K562 (cell line): Measurements from ENCODE around the gene KIF17. TPM values are rescaled to one million over a fixed set of nuclear protein-coding genes. Genes with fewer than 3 reads are reported as not detected.
A peak's percentile ranks its signal among the peaks of the same experiment; 100 is the strongest.

Source experiments
- AFF4 ChIP-seq: sonication (generic); formaldehyde crosslinking; IDR thresholded peaks from 2 replicates; pipeline ENCODE4 v1.8.0; 2023; ENCODE audit warnings: mild to moderate bottlenecking, missing genetic modification reagents
- CEBPB ChIP-seq: fragments of 450-650 bp; IDR thresholded peaks from 2 replicates; pipeline ENCODE4 v1.6.1; 2016; ENCODE audit warnings: missing genetic modification characterization, missing compliant biosample characterization
- CTCFL ChIP-seq: IDR thresholded peaks from 2 replicates; pipeline ENCODE4 v1.6.1; 2011; ENCODE audit warnings: borderline replicate concordance, low read depth, mild to moderate bottlenecking, moderate library complexity, low read length; ENCODE audit not compliant: insufficient read depth, poor library complexity, severe bottlenecking
- ETV6 ChIP-seq, 3 experiments: fragments of 150-350 bp in 1 of 3; sonication (generic) in 1 of 3; formaldehyde crosslinking in 1 of 3; IDR thresholded peaks; 2 replicates each; pipeline versions ENCODE4 v1.6.1 to v1.8.0; 2014 to 2022; ENCODE audit warnings: borderline replicate concordance in 2 of 3, low read depth in 2 of 3, antibody characterized with exemption in 1 of 3, low read length in 1 of 3, mild to moderate bottlenecking in 1 of 3, missing genetic modification reagents in 1 of 3
- HOMEZ ChIP-seq: fragments of 250-450 bp; sonication (Bioruptor Pico); IDR thresholded peaks from 2 replicates; pipeline ENCODE4 v1.4.0; 2020; ENCODE audit warnings: mild to moderate bottlenecking, moderate library complexity
- ID3 ChIP-seq, 2 experiments: fragments of 250-450 bp in 1 of 2; fragments of 450-650 bp in 1 of 2; sonication (Bioruptor Pico) in 1 of 2; IDR thresholded peaks; 2 replicates each; pipeline versions ENCODE4 v1.6.1 to v1.8.0; 2016 to 2021; ENCODE audit warnings: mild to moderate bottlenecking in 2 of 2, moderate library complexity in 2 of 2, missing compliant biosample characterization in 1 of 2, missing genetic modification characterization in 1 of 2
- IRF2 ChIP-seq: sonication (generic); formaldehyde crosslinking; IDR thresholded peaks from 2 replicates; pipeline ENCODE4 v1.8.1; 2022; ENCODE audit warnings: mild to moderate bottlenecking, missing genetic modification reagents
- JUN ChIP-seq, 2 experiments: sonication (generic) in 1 of 2; formaldehyde crosslinking in 1 of 2; IDR thresholded peaks; 2 replicates each; pipeline versions ENCODE4 v1.6.1 to v1.8.0; 2012 to 2022; ENCODE audit warnings: borderline replicate concordance in 2 of 2, mild to moderate bottlenecking in 2 of 2, improper control_type of control experiment in 1 of 2, low read depth in 1 of 2, low read length in 1 of 2, missing genetic modification reagents in 1 of 2
- KLF16 ChIP-seq: IDR thresholded peaks from 2 replicates; pipeline ENCODE4 v1.6.1; 2016; ENCODE audit warnings: antibody characterized with exemption
- L3MBTL2 ChIP-seq: fragments of 450-650 bp; IDR thresholded peaks from 2 replicates; pipeline ENCODE4 v1.6.1; 2016; ENCODE audit warnings: mild to moderate bottlenecking, moderate library complexity
- NFYB ChIP-seq: IDR thresholded peaks from 2 replicates; pipeline ENCODE4 v1.6.1; 2011; ENCODE audit warnings: mild to moderate bottlenecking, moderate library complexity; ENCODE audit not compliant: insufficient read length; ENCODE audit errors: extremely low read depth
- TFAM ChIP-seq: fragments of 250-450 bp; sonication (Bioruptor Pico); conservative IDR thresholded peaks from 2 replicates; pipeline ENCODE4 v1.5.0; 2021; ENCODE audit warnings: mild to moderate bottlenecking, moderate library complexity
- THRB ChIP-seq: fragments of 450-650 bp; formaldehyde crosslinking; conservative IDR thresholded peaks from 2 replicates; pipeline ENCODE4 v1.4.0; 2022; ENCODE audit warnings: mild to moderate bottlenecking, missing genetic modification characterization
- XRCC5 ChIP-seq: fragments of 200-400 bp; formaldehyde crosslinking; IDR thresholded peaks from 2 replicates; pipeline ENCODE4 v1.6.1; 2017; ENCODE audit warnings: low read depth, mild to moderate bottlenecking, low read length
- polyA plus RNA-seq, 8 experiments: library from polyadenylated mRNA; depleted of rRNA in 4 of 8; stranded (reverse) in 5 of 8; unstranded in 3 of 8; fragments of >200 nt; fragmentation: Nextera tagmentation in 2 of 8; fragmentation: Illumina TruSeq in 1 of 8; extraction: Ambion mirVana in 2 of 8; extraction: Trizol in 1 of 8; gene quantifications; 2 replicates each; pipeline versions ENCODE4 v1.2.1 to v1.2.3, GENCODE V29; 2011 to 2014; ENCODE audit warnings: inconsistent platforms in 1 of 8, missing spikeins in 1 of 8
- total RNA-seq, 7 experiments: library from RNA; depleted of rRNA in 6 of 7; stranded (reverse); fragments of >200 nt in 6 of 7; fragmentation: Illumina TruSeq in 2 of 7; extraction: Trizol in 2 of 7; gene quantifications; 2 replicates each; pipeline versions ENCODE4 v1.2.1 to v1.2.3, GENCODE V29; 2011 to 2021; ENCODE audit warnings: low replicate concordance in 1 of 7

The KIF17 gene
- total and polyA plus RNA-seq, 9 of the 15 experiments (the other 6 are each of a cell fraction or from before 2014, with no cell fraction given): 0.04 to 0.47 (median 0.18) TPM; not detected in 5

GRCh38 chr1:20725189-20726117 lies 7.6 kb upstream of the KIF17 start (continued):
- TF ChIP-seq CTCFL (no peak), IRF2 (peak; percentile 73), ETV6 (IDR thresholded peaks at IDR 0.05; ENCODE audit: borderline replicate concordance in 1 of 2, low read depth in 2 of 2, low read length in 1 of 2) (no peak), ETV6 (CRISPR knock-in tag; IDR thresholded peaks at IDR 0.05; ENCODE audit: borderline replicate concordance) (peak; percentile 86; the same call in 1 of the 2 replicates), AFF4 (no peak), HOMEZ (CRISPR knock-in tag) (no peak), CEBPB (tag) (no peak), TFAM (CRISPR knock-in tag) (no peak), NFYB (no peak), ID3 (CRISPR knock-in tag; IDR thresholded peaks at IDR 0.05) (no peak), ID3 (tag; IDR thresholded peaks at IDR 0.05) (no peak), THRB (no peak), KLF16 (no peak), L3MBTL2 (peak; percentile 89), JUN (IDR thresholded peaks at IDR 0.05; ENCODE audit: borderline replicate concordance, low read depth, low read length) (no peak), JUN (CRISPR knock-in tag; IDR thresholded peaks at IDR 0.05; ENCODE audit: borderline replicate concordance) (0 out of 2 replicates have a peak, but pooled peaks have one; percentile 83), XRCC5 (no peak)
